DMS153 treated with DMSO at 0.1 percent for 48 hours (cell line): ENCODE data around the gene PBXIP1.
A peak's percentile ranks its signal among the peaks of the same experiment; 100 is the strongest.

Source experiments
- DNase-seq: peaks from one replicate; lab custom pipeline; 2025; ENCODE audit not compliant: unreplicated experiment; lab: John Stamatoyannopoulos, UW

PBXIP1 gene

DNA sequence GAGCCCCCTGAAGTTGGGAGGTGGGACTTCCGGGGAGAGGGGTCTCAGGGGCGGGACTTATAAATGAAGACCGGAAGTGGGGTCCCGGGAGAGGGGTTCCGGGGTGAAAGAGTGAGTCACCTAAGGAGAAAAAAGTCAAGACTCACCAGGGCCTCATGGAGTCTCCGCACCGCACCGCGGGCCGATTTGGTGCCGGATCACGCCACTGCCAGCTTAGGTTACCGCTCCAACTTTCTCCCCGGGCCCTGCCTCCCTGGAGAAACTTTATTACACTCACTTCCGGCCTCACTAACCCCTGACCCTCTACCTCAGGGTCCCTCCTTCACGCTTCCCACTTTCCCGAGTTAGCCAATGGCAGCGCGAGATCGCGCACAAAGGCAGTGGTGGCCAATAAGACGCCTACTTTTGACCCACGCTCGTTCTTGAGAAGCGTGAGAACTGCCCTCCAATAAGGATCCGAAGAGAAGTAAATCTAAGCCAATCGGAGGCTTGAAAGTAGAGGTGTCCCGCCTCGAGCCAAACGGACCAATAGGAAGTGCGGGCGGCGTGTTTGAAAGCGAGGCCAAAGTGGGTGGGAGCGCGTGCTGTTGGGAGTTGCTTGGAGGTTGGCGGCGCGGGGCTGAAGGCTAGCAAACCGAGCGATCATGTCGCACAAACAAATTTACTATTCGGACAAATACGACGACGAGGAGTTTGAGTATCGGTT lies 18.4 kb upstream of the PBXIP1 start, which contains the start of gene CKS1B:
CKS1B (plus strand) TSS at position 580 of the 706 bp plus-strand sequence; CDS start at position 645, 65 bp downstream.
- DNase-seq, result peak; percentile 100

DNA sequence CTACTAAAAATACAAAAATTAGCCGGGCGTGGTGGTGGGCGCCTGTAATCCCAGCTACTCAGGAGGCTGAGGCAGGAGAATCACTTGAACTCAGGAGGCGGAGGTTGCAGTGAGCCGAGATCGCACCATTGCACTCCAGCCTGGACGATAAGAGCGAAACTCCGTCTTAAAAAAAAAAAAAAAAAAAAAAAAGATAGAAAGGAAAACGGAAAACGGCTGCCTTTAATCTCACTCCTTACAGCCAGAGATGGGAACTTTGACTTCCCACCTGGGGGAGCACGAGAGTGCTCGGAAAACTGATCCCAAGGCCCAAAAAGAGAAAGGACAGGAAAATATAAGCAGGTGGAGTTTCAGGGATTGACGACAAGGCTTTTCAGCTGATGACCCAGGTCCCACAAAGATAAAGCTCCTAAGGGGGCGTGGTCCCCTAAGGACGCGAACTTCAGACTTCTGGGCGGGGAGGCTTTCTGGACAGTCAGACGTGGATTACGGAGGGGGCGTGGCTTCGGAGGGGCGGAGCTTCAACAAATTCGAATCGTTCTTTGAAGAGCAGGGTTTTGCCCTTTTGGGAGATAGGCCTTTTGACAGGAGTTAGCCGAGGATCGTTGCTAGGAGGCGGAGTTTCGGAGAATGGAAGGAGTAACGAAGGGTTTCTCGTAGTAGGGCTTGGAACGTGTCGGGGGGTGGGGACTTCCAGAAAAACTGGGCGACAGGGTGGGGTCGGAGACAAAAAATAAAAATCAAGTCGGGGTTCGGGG lies 17.6 kb upstream of the PBXIP1 start:
- DNase-seq, result peak; percentile 95

DNA sequence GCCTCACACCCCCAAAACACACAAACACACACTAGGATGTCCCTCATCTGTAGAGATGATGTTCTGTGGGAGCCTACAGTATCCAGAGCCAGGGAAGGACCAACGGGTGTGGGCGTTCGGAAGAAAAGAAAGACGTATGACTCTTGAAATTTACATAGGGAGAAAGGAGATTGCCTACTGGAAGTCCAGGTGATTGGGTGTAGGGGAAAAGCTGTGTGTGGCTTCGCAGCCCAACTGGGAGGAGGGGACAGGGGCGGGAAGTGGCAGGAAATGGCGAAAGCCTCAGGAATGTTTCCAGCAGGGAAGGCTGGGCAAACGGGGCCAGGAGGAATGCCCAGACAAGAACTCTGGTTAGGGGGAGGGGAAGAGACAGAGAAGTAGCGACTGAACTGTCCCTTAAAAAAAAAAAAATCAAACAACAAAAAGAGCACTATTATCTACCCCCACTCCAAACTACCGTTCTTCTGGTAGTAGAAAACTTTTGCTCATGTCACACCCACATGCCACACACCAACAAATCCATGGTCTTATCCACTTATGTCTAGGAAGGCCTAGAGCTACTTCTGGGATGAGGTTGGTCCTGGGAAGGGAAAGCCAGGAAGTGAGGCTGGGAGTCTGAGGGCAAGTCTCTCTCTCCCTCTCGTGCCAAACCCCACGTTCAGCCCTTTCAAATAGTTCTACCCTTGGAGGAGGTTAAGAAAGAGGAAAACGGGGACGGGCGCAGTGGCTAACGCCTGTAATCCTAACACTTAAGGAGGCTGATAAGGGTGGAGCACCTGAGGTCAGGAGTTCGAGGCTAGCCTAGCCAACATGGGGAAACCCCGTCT lies 16.8 kb upstream of the PBXIP1 start:
- DNase-seq, result no peak

DNA sequence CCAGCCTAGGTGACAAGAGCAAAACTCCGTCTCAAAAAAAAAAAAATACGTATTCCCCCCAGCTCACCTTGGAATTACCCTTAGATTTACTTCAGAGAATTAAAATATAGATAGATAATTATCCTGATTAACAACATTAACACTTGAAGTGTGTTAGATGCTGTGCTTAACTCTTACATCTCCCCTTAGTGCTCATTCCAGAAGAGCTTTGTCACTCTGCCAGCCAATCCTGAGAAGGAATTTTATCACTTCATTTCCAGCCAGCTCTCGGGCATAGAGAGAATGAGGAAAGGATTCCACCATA lies 16.3 kb upstream of the PBXIP1 start:
- DNase-seq, result no peak

DNA sequence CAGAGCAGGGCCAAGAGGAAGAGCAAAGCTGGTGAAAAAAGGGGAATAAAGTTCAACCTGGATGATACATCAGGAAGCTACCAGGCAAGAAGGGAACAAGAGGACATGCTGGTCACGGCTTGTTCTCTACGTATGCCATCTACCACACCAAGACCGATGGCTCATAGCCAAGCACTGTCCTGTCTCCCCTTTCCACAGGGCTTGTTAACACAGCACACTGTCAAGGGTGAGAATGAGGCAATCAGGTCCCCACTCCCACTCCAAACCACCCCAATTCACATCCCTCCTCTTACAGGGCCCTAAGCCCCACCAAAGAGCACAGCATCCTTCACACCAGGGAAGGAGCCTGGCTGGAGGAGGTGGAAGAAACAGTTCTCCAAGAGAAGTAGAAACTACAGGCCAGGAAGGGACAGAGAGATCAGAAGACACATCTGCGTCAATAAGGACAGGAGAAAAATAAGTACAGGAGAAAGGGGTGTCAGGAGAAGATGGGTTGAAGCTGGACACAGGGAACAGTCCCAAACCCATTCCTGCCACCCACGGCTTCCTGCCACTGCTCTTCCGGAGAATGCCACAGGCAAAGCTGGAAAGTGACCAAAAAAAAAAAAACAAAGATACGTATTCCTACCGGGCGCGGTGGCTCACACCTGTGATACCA lies 15.6 kb upstream of the PBXIP1 start:
- DNase-seq, result no peak

DNA sequence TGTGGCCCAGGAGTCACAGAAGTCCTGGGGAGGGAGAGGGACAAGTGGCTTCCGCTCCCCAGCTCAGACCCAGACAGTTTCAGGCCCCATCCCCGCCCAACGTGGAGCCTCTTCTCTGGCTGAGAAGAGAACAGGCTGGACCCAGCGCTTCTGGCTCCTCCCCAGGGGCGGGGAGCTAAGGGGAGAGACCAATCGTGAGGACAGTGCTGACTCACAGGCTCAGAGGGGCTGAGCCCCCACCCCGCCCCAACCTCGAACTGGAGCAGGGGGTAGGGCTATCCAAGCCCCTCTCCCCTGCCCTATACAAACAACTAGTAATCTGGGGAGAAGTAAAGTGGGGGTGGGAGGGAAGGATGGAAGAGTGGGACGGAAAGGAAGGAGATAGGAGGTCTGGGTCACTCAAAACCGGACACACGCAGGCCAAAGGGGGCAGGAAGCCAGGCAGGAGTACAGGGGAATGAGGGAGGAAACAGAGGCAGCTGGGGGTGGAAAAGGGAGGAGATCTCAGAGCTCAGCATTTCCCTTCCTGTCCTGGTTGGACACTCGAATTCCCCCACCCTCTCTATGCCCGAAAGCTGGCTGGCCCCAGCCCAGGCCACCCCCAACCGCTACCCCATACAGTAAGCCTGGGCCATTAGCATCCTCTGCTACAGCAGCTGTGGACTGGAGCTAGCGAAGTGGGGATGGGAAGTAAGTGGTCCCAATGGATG lies 14.9 kb upstream of the PBXIP1 start, which contains the start of gene SHC1:
SHC1 (minus strand) TSS at position 117 of the 710 bp plus-strand sequence. CDS start 221 bp downstream, outside the sequence.
- no peak for DNase-seq

DNA sequence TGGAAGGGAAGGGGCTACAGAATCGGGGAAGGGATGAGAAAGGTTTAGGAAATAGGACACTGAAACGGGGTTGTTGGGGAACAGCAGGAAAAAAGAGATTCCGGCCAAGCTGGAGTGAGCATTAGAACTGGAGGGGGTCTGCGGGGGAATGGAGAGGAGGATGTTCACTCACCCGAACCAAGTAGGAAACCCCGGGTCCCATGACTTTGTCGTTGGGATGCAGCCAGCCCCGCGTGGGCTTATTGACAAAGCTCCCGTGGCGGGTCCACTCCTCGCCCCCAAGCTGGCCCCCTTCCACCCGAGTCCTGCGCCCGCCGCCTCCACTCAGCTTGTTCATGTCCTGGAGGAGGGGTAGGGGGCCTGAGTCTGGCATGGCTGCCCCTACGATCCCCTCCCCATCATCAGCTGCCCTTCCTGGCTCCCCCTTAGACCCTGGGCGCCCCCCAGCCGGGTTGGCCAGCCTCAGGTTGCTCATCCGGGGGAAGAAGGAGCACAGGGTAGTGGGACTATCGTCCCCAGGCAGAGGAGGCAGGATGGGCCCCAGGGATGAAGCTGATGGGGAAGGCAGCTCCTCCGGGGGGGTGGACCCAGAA lies 14.1 kb upstream of the PBXIP1 start:
- DNase-seq, result no peak

DNA sequence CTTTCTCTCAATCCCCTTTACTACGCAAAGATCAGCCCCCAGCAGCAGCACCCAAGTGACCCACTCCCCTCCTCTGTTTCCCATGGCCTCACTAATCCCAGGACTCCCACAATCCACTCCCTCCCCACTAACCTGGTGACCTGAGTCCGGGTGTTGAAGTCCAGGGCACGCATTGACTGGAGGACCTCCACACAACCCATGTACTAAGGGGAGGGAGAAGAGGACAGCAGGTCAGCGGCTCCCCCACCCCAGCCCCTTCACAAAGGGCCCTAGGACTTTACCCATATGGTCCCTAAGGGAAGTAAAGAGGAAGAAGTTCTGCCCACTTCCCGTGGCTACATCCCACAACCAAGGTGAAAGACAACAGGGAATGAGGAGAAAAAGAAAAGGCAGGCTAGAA lies 13.3 kb upstream of the PBXIP1 start:
- DNase-seq, result no peak

DNA sequence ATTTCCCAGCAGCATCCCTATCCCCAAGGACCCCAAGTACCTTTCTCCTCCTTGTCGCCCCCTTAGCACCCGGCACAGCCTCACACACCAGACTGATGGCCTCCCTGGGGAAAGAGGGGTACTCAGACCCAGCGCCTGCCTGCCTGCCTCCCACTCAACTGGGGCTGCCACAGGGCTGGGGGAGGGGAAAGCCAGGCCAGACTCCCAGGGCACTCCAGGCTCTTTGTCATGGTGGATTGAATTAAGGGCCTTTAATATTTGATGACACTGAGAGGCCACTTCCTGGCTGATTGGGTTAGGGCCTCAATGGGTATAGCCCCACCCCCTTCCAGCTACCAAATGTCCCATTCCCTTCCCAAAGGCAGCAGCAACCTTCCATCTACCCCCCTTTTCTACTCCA lies 12.8 kb upstream of the PBXIP1 start:
- DNase-seq, result no peak

DNA sequence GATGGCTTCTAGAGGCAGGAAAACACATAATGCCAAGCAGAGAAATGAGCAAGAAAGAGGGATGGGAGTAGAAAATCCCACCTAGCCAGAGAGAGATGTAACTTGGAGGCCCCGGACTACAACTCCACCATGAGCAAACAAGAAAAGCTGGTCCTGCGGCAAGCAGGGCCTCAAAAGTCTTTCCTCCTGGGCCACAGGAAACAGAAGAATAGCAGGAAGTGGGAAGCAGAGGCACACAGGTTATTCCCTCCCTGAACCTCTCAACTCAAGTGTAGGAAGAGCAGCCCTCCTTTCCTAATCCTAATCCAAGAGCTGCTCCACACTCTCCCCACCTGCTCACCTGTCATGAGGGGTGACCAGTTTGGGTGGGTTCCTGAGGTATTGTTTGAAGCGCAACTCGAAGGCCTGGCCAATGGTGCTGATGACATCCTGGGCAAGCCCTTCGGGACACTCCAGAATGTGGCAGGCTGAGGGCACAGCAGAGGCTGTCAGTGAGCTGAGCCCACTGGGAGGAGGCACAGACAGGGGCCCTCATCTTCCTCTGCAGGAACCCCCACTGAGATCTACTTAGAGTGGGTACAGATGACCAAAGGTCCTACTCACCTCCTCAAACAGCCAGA lies 11.5 kb upstream of the PBXIP1 start:
- DNase-seq, result no peak

DNA sequence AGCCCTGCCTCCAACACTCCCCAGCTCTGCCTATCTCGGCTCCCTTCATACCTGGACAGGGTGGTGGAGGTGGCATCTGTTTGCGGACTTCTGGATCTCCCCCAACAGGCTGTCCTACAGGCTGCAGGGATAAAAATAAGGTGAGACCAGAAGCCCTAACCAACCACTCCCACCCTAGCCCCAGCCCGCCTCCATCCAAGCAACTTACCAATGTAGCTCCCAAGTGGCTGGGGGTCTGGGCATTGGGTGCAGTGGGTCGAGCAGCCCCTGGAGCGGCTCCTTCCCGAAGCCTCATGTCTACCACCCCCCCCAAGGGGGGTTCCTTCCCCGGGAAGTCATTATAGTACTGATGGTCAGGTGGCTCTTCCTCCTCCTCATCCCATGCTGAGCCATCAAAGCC lies 10.2 kb upstream of the PBXIP1 start:
- no peak for DNase-seq

DNA sequence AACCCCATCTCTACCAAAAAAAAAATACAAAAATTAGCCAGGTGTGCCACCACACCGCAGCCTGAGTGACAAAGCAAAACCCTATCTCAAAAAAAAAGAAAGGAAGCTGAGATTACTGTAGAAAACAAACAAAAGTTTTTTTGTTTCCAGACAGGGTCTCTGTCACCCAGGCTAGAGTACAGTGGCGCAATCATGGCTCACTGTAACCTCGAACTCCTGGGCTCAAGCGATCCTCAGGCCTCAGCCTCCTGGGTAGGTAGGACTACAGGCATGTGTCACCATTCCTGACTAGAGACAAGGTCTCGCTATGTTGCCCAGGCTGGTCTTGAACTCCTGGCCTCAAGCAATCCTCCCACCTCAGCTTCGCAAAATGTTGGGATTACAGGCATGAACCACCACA lies 8.5 kb upstream of the PBXIP1 start:
- no peak for DNase-seq

DNA sequence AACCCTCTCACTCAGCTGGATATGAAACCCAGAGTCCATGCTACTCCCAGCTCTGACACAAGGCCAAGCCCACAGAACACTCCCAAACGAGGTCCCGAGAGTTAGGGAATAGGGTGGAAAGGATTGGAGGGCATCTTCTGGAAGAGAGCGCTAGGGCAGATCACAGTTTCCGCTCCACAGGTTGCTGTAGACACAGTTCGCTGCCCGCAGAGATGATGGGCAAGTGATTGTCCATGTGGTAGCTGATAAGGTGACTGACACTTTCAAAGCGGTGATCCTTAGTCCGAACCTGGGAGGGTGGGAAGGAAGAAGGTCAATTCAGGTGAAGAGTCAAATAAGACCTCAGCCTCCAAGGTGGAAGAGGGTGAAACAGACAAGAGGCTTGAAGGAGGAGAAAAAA lies 7.7 kb upstream of the PBXIP1 start:
- no peak for DNase-seq

DNA sequence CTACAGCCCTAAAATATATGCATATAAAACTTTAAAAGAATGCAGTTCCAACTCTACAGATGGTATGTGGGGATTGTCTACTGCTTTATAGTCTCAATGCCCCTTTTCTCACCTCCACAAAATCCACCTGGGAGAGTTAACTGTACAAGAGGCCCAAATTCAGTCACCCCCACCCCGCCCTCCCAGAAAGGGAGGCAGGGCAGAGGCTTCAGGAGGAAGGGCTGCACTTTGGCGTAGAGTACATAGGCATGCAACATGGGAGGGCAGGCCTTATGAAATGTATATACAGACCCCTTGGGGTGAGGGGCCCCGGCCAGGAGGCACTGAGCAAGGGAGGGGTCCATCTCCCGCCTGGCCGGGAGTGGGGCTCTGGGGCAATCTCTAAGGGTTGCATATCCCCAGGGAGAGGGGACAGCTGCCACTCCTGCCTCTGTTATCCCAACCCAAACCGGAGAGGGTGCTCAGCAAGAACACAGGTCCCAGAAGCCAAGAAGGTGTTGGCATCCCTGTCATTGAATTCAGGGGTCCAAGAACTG lies 7.0 kb upstream of the PBXIP1 start:
- no peak for DNase-seq

DNA sequence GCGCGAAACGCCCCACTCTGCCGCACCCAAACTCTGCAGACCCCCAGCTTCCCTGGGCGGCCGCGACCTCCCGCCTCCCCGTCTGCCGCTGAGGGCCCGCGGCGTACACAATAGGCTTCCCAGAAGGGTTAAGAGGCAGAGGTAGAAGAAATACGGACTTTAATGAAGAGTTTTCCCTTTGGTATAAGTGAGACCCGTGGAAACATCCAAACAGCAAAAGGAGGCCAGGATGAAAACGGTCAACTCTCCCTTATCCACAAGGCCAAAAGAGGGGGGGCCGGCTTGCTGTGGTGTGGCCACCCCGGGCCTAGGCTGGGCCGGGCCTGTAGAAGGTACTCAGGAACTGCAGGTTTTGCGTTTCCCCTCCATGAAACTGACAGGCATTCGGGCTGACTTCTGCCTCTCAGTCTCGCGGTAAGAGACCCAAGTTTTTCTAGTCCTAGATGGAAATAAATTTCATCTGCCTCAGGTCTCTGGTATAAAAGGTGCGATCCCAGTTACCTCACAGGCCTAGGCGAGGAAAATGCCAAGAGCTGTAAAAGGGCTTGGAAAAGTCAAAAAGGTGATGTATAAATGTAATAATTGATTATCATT lies 6.4 kb upstream of the PBXIP1 start:
- no peak for DNase-seq

DNA sequence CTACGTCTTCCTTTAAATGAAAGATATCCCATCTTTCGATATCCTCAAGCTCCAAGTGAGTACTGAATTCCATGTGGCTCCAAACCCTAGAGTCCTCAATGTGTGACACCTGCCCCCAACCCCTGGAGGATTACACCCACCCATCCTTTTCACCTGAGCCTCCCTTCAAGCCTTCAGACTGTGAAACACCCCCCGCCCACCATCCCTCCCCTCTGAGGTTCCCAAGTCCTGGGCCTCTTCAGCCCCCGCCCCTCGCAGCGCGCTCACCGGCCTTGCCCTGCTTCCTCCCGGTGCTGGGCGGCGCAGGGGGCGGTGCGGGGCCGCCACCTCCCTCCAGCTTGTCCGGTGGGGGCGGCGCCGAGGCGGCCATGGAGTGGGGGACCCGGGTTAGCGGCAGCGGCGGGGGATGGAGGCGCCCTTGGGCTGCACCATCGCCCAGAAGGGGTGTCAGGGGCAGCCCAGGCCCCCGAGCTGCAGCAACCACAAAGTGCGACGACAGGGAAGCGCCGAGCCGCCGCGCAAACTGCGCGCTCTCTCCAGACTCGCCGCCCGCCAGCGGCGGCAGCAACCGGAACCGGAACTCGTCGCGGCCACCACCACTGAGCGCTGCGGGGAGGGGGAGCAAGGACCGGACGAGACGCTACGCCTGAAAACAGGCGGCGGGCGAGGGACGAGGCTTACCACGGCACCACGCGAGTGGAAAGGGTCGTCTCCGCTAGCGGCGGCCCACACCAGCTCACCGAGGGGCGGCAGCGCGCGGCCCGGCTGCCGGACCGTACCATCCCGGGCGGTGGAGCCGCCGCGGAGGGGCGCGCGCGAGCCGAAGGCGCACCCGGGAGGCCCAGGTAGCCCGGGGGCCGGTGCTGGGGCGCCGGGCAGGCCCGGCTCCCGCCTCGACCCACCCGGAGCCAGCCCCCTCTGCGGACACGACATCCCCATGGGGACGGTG lies 5.6 kb upstream of the PBXIP1 start, which contains the start of gene PYGO2:
PYGO2 (minus strand) TSS at position 576 of the 949 bp plus-strand sequence; CDS start at position 370, 206 bp downstream.
- peak; percentile 76 for DNase-seq

DNA sequence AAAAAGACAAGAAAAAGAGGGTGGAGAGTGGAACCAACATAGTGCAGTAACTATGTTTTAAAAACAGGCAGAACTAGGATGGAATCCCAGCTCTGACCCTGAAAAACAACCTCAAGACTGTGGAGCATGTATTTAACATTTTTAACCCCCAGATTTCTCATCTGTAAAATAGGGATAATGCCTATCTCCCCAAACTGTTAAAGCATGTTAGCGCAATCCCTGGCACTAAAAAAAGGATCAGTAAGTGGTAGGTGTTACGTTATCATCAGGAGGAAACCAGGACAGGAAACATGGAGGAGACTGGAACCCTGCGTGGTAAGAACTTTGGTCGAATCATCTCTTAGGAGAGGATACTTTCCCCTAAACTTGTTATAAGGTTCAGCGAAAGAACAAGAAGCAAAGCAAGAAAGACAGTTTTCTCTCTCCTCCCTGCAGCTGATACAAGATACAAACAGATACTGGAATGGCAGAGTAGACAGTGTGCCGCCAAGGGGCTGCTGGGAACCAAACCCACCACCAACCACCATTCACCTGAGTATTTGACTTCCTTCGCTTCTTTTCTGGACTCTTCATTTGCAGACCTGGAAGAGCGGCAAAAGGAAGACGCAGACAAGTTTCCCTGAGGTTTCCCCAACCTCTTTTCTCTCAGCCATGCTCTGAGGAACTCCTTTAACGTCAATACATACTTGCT lies 4.7 kb upstream of the PBXIP1 start:
- no peak for DNase-seq
